GM21447 (cell line): ENCODE data around the gene PPP1R15B.

Experiments used
- ATAC-seq: cut with Tn5 transposase; IDR thresholded peaks from one replicate; pipeline ENCODE4 v1.9.1; 2021; ENCODE audit not compliant: unreplicated experiment

PPP1R15B gene

DNA sequence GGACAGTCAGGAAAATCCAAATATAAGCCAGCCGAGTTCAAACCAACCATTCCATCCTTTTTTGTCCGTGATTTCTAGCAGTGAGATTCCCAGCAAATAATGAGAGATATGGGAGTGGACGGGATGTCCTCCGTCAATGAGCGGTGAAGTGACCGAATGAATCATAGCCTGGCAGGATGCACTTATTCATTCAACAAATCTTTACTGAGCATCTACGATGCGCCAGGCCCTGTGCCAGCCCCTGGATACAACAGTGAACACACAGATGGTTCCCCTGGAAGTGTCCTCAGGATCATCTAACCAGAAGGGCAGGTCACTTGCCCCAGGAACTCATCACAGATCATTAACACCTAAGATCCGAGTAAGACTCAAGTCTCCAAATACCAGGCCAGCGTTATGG lies 43.7 kb downstream of the PPP1R15B start:
- ATAC-seq: no peak

DNA sequence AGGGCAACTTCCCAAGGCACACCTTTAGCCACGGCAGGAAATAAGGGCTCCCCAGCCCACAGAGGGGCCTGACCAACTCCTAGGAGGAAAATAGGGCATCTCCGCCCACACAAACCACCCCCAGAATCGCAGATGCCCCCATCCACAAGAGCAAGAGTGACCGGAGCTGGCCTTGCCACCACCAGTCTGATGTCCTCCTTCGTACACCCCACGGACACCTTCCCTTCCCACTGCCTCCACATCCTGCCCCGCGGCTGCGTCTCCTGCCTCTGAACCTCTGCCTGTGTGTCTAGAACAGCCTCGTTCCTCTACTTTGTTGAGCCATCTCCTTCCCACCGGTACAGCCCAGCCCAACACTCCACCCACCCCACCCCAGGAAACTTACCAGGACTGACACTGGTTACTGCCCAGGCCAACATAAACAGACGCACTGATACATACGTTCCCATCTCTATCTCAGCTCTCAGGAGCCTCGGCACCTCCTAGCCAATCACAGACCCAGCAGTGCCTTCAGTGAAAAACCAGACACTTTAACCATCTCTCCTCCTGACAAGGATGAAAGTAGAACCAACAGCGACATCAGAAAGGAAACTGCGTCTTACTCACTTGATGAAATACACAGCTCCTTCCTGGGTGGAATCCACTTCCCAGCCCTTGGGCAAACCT lies 44.3 kb downstream of the PPP1R15B start:
- ATAC-seq: no peak

DNA sequence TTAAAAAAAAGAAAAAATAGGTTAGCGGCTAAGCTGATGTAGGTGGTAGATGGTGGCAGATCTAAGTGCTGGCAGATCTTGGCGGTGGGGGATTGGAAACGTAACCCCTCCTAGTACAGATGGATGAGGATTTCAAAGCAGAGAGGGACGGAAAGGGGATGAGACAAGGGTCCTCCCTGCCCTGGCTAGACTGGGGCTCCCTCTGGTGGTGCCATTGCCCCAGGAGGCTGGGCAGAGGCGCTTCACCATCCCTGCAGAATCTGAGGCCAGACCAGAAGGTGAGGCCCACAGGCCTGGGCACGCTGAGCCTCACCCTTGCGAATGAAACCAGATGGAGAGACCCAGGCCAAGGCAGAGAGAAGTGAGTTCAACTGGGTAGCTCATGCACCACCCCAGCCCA lies 44.9 kb downstream of the PPP1R15B start:
- ATAC-seq: no peak

DNA sequence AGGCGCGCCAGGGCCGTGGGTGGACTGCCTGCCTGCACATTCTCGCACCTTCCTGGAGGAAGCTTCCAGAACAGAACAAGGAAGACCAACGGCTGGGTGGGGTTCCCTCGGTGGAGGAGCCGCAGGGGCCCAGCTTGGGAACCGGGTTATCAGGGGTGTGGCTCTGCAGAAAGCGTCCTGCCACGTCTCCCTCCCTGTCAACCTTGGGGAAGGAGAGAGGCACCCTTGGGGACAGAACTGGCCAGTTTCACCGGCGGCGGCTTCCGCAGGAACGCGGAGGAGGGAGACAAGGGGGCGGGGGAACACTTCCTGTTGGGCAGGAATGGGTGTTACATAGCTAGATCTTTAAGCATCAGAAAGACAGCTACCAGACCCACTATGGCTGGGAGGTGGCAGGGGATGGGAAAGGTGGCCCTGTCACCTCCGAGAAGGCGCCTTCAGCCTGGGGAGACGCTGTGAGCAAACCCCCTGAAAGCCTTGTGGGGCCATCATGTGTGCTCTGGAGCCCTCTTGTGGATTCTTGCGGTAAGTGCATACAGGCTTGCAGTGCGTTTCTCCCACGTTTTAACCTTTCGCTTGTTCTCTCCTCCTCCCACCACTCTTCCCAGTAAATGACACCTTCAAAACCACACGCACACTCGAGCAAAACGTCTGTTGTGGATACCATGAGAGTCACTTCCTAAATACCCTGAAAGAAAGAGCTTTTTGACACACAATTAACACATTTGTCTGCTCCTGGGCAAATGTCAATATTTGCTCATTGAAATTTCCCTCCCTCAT lies 48.1 kb downstream of the PPP1R15B start:
- ATAC-seq: no peak

DNA sequence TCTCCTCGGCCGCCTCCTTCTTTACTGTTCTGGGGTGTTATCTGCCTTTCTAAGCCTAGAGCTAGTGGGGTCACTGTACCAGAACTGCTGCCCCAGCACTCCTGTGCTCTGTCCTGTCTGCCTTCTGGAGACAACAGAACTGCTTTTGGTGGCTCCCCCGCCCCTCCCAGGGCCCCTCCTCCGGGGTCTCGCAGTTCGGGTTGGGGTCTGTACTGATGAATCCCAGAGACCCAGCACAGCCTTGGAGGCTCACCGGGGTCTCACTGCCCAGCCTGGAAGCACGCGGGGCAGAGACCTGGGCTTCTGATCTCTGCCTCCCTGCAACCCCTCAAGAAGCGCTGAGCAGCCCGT lies 48.7 kb downstream of the PPP1R15B start:
- ATAC-seq: no peak

DNA sequence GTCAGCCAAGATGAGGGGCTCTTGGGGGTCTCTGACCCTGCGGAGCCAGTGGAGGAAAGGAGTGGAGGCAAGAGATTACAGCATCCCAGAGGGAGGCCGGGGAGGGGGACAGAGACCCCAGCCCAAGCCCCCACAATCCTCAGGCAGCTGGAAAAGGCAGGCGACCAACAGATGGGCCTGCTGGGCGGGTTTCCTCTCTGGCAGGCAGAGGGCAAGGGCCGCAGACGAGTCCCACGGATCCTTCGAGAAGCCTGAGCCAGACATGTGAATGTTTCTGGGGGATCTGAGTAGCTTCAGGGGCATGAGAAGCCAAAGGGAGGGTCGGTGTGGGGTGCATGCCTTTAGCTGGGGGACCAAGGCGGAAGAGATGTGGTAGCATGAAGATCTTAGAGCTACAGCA lies 49.8 kb downstream of the PPP1R15B start:
- no peak for ATAC-seq

DNA sequence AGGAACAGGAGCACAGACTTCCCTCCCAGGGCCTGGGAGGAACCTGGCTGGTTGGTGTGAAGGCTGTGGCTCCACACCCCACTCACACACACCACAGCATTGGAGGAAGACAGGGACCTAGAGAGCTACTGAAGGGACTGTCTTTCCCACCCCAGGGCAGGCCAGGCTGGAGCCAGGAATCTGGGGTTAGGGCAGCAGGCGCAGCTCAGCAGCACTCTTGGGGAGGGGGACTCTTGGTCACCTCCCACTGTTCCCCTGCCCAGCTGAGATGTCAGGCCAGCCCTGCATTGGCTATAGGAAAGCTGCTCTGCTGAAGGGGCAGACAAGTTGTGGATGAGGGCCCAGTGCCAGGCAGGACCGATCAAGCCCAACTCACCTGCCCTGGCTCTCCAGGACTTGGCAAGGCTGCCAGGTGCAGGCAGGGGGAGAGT lies 50.3 kb downstream of the PPP1R15B start:
- ATAC-seq: no peak

DNA sequence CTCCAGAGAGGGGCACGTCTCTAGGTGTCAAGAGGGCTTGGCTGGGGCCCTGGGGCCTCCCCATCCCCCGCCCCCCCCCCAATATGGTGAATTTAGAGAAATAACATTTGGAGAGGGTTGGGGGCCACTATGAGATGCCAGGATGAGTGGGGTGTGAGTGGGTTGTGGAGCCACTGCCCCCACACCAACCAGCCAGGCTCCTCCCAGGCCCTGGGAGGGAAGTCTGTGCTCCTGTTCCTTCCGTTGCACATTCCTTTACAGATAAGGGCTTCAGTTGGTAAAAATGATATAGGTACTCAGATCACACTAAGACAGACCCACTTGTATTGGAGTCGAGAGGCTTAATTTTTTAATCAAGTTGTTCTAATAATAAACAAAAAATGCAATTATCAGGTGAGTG lies 51.3 kb downstream of the PPP1R15B start:
- no peak for ATAC-seq

DNA sequence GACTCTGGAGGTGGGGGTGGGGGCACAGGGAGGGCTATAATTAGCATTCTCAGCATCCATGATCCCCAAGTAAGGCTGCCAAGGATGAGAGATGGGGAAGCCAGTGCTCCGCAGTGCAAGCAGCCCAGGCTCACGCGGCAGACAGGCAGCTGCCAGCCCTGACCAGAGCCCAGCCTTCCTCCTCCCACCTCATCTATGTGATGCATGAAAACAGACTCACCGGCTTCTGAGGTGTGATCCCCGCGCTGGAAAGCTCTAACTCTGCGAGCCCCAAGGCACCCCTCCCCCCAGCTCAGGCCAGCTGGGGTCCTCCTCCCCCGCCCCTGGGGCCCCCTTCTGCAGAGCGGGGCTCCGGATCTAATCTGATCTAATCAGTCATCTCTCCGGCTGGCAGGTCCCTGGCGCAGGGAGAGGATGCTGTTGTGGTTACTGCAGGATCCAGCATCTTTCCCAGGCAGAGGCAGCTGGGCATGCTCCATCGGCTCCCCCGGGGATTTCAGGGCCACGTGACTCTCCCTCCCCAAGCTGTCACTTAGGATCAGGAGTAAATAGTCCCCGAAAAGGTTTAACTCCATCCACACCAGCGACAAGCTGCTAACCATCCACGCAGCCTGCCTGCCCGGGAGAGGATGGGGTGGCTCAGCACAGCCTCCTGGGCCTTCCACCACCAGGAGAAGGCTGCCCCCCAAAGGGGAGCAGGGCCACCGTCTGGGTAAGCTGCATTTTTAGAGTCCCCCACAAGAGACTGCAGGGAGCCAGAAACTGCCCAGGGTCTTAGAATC lies 52.0 kb downstream of the PPP1R15B start, which contains the start of gene PLEKHA6:
TSS of gene PLEKHA6 (minus strand) at position 456 of the 782 bp plus-strand sequence. CDS start 86,202 bp downstream, outside the sequence.
- no peak for ATAC-seq

DNA sequence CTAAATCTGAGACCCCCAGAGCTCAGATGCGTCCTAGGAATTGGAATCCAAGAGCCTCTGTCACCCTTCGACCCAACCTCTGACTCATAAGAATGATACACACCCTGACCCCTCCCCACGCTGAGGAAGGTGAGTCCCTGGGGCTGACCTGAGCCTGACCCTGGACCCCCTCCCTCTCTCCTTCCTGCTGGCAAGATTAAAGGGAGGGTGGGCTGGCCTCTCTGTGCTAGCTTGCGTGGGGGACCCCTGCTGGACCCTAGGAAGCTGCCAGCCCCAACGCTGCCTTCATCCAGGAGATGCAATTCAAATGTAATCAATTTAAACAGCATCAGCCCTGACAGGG lies 52.5 kb downstream of the PPP1R15B start:
- ATAC-seq: no peak

DNA sequence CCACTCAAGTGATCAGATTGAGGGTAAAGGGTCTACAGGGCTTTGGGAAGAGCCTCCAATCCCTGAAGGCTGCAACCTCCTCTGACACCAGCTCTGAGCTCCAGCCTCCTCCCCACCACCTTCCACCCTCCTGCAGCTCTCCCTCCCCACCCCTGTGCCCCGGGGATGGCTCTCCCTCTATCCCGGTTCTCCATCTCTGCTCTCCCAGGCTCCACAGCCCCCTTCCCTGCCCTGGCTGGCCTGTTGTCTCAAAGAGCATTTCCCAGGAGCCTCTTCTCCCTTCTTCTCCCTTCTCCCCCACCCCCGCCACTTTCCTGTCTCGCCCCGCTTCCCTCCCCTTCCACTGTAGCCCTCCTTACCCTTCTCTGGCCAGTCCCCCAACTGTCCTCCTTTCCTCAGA lies 53.0 kb downstream of the PPP1R15B start:
- ATAC-seq: no peak

DNA sequence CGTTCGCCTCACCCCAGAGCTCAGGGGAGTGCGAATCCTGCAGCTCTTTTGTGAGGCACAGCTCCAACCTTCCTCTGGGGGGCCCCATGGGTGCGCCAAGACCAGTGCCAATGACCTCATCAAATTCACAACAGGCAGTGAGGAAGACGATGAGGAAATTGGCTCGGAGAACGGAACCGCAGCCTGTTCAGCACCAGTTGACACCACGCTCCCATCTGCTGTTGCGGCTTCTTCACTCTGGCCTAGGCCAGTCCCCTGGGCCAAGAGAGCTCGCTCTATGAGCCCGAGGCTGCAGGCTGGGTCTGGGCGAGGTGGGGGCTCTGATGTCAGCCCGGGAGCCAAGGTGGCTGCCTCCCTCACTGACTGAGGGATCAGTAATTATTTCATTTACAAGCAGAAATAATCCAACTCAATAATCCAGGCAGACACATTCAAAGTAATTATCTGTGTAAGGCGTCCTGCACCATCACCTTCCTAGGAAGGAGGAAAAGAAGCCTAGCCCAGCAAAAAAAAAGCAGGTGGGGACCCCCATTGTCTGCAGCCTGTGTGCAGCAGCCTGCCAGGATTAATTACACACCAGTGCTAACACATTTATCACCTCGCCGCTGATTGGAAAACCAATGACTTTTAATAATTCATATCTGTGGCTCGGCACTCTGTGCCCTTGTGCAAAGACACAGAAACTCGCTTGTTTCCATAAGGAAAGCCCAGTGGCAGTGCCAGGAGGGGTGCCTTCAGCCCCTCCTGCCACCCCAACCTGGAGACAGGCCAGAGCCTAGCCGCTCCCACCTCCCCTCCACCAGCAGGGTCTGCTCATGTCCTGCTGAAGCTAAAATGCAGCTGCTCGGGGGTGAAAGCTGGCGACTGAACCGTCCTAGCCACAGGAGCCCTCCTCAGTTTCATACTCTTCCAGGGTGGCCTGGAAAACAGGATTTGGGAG lies 53.8 kb downstream of the PPP1R15B start:
- no peak for ATAC-seq

DNA sequence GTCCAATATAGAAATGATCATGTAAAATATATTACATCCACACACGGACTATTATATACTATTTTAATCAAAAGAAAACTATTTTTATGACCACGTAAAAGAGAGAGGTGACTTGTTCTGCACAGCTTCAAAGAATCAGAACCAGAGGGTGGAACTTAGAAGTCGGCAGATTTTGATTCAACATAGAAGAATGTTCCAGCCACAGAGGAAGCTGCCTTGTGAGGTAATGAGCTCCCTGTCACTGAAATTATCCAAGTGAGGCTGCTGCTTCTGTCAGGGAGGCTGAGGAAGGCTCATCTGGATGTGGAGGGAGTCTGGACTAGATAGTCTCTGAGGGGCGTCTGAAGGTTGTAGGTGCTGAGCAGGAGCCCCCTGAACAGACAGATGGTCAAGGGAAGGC lies 54.6 kb downstream of the PPP1R15B start:
- no peak for ATAC-seq

DNA sequence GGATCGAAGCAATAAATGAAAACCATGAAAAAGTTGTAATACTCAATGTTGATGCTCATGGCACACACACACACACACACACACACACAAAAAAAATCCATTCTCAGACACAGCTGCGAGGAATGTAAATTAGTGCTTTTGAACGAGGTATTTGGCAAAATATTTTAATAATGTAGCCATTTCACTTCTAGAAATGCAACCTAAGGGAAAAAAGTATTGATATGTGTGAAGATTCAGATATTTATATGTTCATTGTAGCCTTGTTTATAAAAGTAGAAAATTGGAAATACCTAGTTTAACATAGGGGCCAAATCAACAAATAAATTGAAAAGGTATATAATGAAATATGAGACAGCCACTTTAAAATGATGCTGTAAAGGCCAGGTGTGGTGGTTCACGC lies 55.7 kb downstream of the PPP1R15B start:
- ATAC-seq: no peak

DNA sequence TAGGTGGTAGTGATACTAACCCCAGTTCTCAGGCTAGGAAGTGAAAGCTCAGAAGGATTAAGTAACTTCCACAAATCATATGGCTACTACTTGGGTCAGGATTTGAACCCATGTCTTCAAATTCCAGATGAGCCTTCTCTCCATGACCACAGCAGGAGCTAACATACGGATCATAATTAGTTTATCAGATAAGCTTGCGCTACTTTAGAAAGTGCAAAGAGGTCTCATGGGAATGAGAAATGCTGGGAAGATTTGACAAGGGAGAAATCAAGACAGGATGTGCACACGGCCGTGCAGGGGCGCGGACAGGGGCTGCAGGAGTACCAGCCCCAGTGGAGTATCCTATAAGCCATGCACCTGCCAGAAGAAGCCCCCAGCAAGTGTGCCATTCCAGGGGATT lies 57.0 kb downstream of the PPP1R15B start:
- no peak for ATAC-seq
